ENCODE data around the gene STXBP1.
"Not testable (repeated sequence)": the region's sequence is repeated elsewhere in the genome, so short reads cannot be mapped to it uniquely, and the experiment has no call there.

STXBP1 gene

GRCh38 chr9:127578627-127578951 lies 33.5 kb upstream of the STXBP1 start:
- DNase-seq = no peak

GRCh38 chr9:127578952-127579853 lies 32.9 kb upstream of the STXBP1 start:
- DNase-seq = peak in 2 of 3 experiments; percentile 92 to 96

GRCh38 chr9:127580366-127580765 lies 31.7 kb upstream of the STXBP1 start:
- no peak for DNase-seq

- no peak for DNase-seq
Measured at GRCh38 chr9:127580879-127581475, 31.1 kb upstream of the STXBP1 start.

GRCh38 chr9:127584474-127584805 lies 27.6 kb upstream of the STXBP1 start:
- DNase-seq = not testable (repeated sequence)

GRCh38 chr9:127585161-127585819 lies 26.8 kb upstream of the STXBP1 start:
- no peak for DNase-seq

- no peak for DNase-seq
Measured at GRCh38 chr9:127586096-127586495, 26.0 kb upstream of the STXBP1 start.

- DNase-seq = peak; percentile 66 to 90 (median 71)
Measured at GRCh38 chr9:127586537-127586936, 25.5 kb upstream of the STXBP1 start.

GRCh38 chr9:127587966-127588365 lies 24.1 kb upstream of the STXBP1 start:
- DNase-seq = no peak

GRCh38 chr9:127588740-127589506 lies 23.2 kb upstream of the STXBP1 start:
- DNase-seq = peak in 1 of 3 experiments; percentile 43

GRCh38 chr9:127589955-127590370 lies 22.1 kb upstream of the STXBP1 start:
- DNase-seq = peak; percentile 62 to 90 (median 64)

GRCh38 chr9:127595611-127596010 lies 16.5 kb upstream of the STXBP1 start:
- DNase-seq = no peak

GRCh38 chr9:127598839-127599549 lies 13.1 kb upstream of the STXBP1 start:
- no peak for DNase-seq

- DNase-seq = no peak
Measured at GRCh38 chr9:127599550-127599891, 12.6 kb upstream of the STXBP1 start.

- no peak for DNase-seq
Measured at GRCh38 chr9:127603226-127603625, 8.9 kb upstream of the STXBP1 start.

- no peak for DNase-seq
Measured at GRCh38 chr9:127606043-127606442, 6.0 kb upstream of the STXBP1 start.

- peak; percentile 85 to 97 (median 96) for DNase-seq
Measured at GRCh38 chr9:127608104-127608966, 3.7 kb upstream of the STXBP1 start.

GRCh38 chr9:127611603-127611898 lies 526 bp upstream of the STXBP1 start:
- DNase-seq = no peak

- DNase-seq = peak; percentile 35 to 78 (median 76)
Measured at GRCh38 chr9:127612939-127613582, 984 bp downstream of the STXBP1 start.

GRCh38 chr9:127613583-127613954 lies 1.5 kb downstream of the STXBP1 start:
- DNase-seq = peak in 1 of 3 experiments; percentile 59

- DNase-seq = no peak
Measured at GRCh38 chr9:127614961-127615360, 2.9 kb downstream of the STXBP1 start.

Measured in NCI-H1417 (cell line).